VCaP (cell line): Measurements from ENCODE around the gene TFB2M.

Experiments
- H3K27ac ChIP-seq: fragments of 450-650 bp; 2 replicates; pipeline ENCODE4 v1.5.1; 2017
- CTCF ChIP-seq: fragments of 450-650 bp; conservative IDR thresholded peaks from 2 replicates; pipeline ENCODE4 v1.5.1; 2017; ENCODE audit warnings: mild to moderate bottlenecking, moderate library complexity

TFB2M gene

GRCh38 chr1:246528933-246529731, 36.9 kb downstream of the TFB2M start:
- H3K27ac ChIP-seq = no peak overlapping the region
- TF ChIP-seq CTCF = no peak

- TF ChIP-seq CTCF = no peak
- no peak overlapping the region for H3K27ac ChIP-seq
Measured at GRCh38 chr1:246527402-246528088, 38.5 kb downstream of the TFB2M start.

GRCh38 chr1:246526915-246527314, 39.1 kb downstream of the TFB2M start:
- no peak for TF ChIP-seq CTCF
- no peak overlapping the region for H3K27ac ChIP-seq

GRCh38 chr1:246526380-246526779, 39.7 kb downstream of the TFB2M start:
- H3K27ac ChIP-seq = no peak overlapping the region
- TF ChIP-seq CTCF = no peak

GRCh38 chr1:246519514-246519913, 46.5 kb downstream of the TFB2M start:
- no peak overlapping the region for H3K27ac ChIP-seq
- no peak for TF ChIP-seq CTCF

- no peak overlapping the region for H3K27ac ChIP-seq
- TF ChIP-seq CTCF = no peak
Measured at GRCh38 chr1:246518456-246519205, 47.4 kb downstream of the TFB2M start.

- TF ChIP-seq CTCF = no peak
- H3K27ac ChIP-seq = no peak overlapping the region
Measured at GRCh38 chr1:246517391-246517790, 48.7 kb downstream of the TFB2M start.
